ENCODE measurements around the gene PYHIN1.

PYHIN1 gene

GRCh38 chr1:158931055-158931737, at the start of gene PYHIN1:
Gene PYHIN1 (plus strand): TSS chr1:158931552. CDS start chr1:158936911, 5,359 bp downstream.
- DNase-seq (ENCODE audit: low read depth in 2 of 2): no peak

- DNase-seq (ENCODE audit: low read depth in 2 of 2): no peak
Measured at GRCh38 chr1:158893654-158894053, 37.7 kb upstream of the PYHIN1 start.

DNA sequence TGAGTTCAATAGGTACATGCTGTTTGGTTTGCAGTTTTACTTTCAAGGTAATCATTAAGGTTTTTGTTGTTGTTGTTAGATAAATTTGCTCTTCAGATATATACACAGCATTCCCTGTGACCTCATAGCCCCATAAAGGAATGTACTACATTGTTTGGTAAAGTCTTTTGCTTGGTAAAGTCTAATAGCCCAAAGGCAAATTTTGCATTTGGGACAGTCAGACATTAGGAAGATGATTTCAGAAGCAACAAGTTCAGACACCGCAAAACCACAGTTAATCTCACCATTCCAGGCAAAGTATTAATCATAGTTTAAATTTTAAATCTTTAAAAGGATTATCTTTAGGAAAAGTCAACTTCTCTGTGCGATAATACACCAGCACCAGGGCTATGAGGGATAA, 32.6 kb upstream of the PYHIN1 start:
- no peak for DNase-seq (ENCODE audit: low read depth in 2 of 2)

DNA sequence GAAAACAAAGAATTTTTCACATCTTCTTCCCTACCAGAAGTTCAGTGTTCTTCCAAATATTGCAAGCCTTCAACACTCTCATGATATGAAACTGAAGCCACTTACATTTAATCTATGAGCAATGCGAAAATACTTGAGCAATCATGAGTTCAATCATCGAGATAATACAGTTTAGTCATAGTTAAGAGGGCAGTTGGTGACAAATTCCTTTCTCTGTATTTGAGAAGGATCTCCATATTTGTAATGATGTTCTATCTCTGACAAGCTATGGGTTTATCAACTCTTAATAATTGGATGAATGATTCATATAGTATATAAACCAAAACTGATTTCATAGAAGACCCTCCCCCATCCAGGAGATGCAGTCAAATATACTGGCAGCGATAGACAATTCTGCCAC, 29.7 kb upstream of the PYHIN1 start:
- DNase-seq (ENCODE audit: low read depth in 2 of 2): no peak

- DNase-seq (ENCODE audit: low read depth in 2 of 2): no peak
Measured at GRCh38 chr1:158916085-158916484, 15.3 kb upstream of the PYHIN1 start.

- DNase-seq (ENCODE audit: low read depth in 2 of 2): no peak
Measured at GRCh38 chr1:158924677-158925076, 6.7 kb upstream of the PYHIN1 start.

GRCh38 chr1:158930504-158930903, 848 bp upstream of the PYHIN1 start:
- DNase-seq (ENCODE audit: low read depth in 2 of 2): peak in 1 of 2 donors; percentile 32

DNA sequence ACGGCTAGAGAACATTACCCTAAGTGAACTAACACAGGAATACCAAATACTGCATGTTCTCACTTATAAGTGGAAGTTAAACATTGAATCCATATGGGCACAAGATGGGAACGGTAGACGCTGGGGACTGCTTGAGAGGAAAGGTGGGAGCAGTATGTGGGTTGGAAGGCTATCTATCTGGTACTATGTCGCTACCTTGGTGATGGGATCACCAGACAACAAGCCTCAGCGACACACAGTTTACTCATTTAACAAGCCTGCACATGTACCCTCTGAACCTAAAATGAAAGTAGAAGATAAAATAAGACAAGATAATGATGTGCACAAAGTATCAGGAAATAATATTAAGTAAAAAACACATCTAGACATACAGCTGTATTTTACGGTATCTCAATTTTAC, 819 bp downstream of the PYHIN1 start:
- no peak for DNase-seq (ENCODE audit: low read depth in 2 of 2)

GRCh38 chr1:158933621-158934020, 2.3 kb downstream of the PYHIN1 start:
- no peak for DNase-seq (ENCODE audit: low read depth in 2 of 2)

DNA sequence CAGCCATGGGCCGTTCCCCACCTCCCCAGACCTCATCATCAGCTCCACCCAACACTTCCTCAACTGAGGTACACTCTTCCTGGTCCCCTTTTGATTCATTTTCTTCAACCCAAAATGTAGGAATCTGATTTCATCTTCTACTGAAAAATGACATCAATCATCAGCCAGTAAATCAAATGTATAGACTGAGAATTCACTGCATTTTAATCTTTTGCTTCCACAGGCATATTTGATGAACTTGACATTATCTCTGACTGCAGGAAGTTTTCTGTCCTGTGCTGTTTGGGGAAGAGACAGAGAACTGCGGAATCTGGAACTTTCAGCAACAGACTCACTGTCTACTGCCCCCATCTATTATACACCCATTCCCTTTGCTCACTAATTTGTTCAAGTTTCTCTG, 7.8 kb downstream of the PYHIN1 start:
- no peak for DNase-seq (ENCODE audit: low read depth in 2 of 2)

- no peak for DNase-seq (ENCODE audit: low read depth in 2 of 2)
Measured at GRCh38 chr1:158941317-158941716, 10.0 kb downstream of the PYHIN1 start.

DNA sequence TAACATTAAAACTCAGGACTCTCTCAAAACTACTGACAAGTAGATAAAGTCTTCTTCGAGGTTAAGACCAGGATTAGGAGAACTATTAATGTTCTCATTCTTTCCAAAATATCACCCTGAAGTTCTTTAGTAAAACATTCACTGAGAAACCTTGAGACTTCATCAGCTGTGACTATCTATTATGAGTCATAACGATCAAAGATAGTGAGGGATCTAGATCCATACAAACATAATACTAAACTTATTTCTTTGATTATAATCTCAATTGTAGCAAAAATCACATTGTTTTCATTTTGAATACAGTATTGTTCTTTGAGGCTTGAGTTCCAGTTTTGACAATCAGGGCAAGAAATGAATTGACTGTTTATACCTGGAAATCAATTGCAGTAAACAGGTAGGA, 11.1 kb downstream of the PYHIN1 start:
- DNase-seq (ENCODE audit: low read depth in 2 of 2): no peak

GRCh38 chr1:158943059-158943458, 11.7 kb downstream of the PYHIN1 start:
- DNase-seq (ENCODE audit: low read depth in 2 of 2): no peak

DNA sequence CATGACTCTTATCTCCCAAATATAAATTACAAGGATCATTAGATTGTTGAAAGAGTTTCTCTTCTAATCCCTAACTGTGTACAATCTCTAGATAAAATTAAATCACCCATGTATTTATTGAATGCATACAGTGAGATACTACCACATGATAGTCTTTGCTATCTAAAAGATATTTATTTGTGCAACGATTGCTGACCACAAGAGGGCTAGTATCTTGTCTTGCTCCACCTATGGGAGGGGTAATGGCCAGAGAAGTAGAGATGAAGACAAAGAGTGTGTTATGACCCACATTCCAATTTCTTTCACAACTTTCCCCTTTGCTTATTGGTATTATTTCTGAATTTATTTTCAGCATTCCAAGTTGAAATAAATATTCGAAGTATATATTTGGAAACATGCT, 13.7 kb downstream of the PYHIN1 start:
- no peak for DNase-seq (ENCODE audit: low read depth in 2 of 2)

DNA sequence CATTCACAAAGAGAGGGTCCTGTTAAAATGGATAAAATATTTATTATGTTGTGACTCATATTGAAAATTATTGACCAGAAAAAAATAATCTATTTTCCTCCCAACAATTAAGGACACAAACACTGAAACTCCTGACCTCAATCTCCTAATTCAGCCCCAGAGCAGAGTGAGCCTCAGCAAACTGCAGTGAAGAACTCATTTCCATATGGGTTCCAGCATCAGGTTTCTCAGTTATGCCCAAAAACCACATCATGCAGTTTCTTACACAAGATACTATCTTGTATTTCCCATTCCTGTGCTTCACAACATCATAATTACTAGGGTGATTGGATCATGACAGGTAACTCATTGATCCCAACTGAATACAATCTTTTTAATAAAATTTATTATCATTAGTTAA, 15.4 kb downstream of the PYHIN1 start:
- DNase-seq (ENCODE audit: low read depth in 2 of 2): no peak

DNA sequence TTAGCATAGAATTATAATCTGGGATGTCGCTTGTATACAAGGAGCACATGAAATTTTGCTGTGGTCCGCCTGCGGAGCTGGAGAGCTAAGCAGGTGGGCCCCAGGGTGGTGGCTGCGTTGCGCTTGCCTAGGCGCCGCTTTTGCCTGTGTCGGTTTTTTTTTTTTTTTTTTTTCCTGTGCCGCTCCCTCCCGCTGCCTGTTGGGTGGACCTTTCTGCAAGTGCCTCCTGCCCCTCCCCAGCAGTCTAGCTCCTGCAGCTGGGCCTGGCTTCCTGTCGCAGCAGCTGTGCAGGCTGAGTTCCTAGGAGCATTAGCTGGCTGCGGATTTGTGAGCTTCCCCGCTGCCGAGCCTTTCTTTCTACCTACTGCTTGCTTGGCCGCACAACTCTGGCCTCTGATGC, 20.6 kb downstream of the PYHIN1 start:
- DNase-seq (ENCODE audit: low read depth in 2 of 2): no peak

DNA sequence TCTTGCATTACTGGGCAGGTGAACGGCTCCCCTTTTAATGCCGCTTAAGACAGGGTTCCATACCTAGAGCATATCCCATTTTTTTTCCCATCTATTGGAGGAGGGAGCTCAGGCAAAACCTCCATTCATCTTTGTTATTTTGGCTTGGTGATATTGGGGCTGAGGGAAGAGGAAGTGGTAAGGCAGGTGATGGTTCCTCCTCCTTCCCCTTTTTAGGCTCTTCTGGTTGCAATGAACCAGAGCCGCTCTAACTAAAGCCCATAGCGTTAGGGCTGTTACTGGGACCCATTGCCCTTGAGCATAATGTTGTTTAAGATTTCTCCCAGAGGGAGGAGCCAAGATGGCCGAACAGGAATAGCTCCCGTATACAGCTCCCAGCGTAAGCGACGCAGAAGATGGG, 21.1 kb downstream of the PYHIN1 start:
- DNase-seq (ENCODE audit: low read depth in 2 of 2): no peak

DNA sequence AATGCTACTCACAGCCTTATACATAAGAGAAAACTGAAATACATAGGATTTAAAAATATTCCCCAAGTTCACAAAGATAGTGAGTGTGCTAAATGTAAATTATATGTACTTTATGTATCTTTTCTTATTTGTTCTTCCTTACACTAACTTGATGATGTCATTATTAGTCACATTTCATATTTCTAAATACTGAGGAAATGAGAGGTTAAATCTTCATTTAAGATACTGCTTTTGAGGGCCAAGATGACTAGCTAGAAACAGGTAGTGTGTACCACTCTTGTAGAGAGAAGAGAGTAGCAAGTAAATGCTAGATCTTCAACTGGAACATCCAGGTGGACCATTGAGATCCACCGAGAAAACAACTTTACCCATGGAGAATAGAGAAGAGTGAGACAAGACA, 29.8 kb downstream of the PYHIN1 start:
- no peak for DNase-seq (ENCODE audit: low read depth in 2 of 2)

DNA sequence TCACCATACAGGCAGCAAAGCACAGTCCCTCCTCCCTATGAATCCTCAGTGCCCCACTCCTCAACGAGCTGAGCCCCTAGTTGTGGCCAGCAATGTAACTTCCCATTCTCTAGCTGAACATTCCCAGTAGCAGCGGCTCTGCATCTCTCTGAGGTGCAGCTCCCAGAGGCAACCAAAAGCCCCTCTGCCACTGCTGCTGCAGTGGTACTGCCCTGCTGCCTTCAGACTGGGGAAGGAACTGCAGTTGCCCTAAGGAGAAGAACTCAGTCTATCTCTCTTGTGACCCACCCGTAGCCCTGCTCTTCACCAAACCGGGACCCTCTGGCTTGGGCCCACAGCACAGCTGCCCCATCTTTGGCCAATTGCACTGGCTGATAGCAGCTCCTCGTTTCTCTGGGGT, 31.6 kb downstream of the PYHIN1 start:
- no peak for DNase-seq (ENCODE audit: low read depth in 2 of 2)

DNA sequence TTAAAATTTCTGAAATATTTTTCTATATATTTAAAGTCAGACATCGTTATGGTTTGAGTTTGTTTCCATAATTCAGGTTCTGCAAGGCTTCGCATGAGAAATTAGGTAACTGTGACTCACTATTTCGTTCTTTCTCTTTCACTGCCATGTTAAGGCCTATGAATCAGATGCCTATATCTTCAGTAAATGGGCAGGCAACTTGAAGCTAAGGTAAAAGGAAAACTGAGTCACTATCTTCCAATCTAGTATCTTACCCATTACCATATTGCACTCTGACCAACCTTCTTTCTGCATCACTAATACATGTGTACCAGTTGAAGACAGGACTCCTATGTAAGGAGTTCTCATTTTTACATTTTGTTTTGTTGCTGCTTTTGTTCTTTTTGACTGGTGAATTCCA, 37.8 kb downstream of the PYHIN1 start:
- DNase-seq (ENCODE audit: low read depth in 2 of 2): no peak

DNA sequence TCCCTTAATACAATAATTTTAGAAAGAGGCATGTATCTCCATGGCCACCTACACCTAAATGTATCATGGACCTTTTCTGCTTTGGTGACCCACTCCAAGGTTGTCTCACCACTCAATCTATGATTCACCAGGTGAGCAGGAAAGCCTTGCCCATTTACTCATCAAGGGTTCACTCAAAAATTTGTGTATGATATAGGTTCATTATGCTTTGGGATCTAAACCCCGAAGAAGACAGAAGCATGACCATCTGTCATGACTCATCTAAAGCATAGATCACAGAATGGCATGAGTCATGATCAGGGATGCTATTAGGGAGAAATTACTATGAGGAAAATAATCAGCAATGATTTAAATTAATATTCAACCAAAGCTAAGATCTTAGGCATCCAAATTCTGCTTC, 38.5 kb downstream of the PYHIN1 start:
- no peak for DNase-seq (ENCODE audit: low read depth in 2 of 2)

- DNase-seq (ENCODE audit: low read depth in 2 of 2): no peak
Measured at GRCh38 chr1:158972841-158973240, 41.5 kb downstream of the PYHIN1 start.

DNA sequence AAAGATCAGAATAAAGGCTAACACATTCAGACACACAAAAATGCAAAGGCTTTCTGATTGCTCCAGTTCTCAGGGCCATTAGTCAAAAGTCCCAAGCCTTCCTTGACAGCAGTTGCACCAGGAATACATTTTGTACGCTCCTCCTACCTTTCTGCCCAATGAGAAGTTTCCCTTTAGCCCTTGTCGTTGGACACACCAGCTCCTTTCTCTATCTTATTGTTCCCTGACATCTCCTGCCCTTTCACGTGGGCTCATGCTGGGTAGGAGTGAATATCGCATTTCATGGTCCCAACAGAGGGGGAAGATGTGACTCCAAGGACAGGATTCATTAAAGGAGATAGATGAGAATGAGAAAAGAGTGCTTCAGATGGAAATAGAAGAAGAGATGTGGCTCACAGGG, 44.9 kb downstream of the PYHIN1 start:
- no peak for DNase-seq (ENCODE audit: low read depth in 2 of 2)

GRCh38 chr1:158978730-158979129, 47.4 kb downstream of the PYHIN1 start:
- DNase-seq (ENCODE audit: low read depth in 2 of 2): no peak

Measured in stimulated activated CD8-positive, alpha-beta memory T cell treated with anti-CD3 and anti-CD28 coated beads, Interleukin-15, amount 100 ng/mL, for 48 hours (primary cell).